ENCODE data around the gene UBR1.

GRCh38 chr15:42964476-42964875 lies 141.4 kb downstream of the UBR1 start:
- TF ChIP-seq CTCF (IDR thresholded peaks at IDR 0.05) (no peak), EP300 (IDR thresholded peaks at IDR 0.05; ENCODE audit: low read depth) (no peak), POLR2AphosphoS5 (IDR thresholded peaks at IDR 0.05) (no peak), POLR2A (IDR thresholded peaks at IDR 0.05) (no peak)

All from transverse colon (tissue), 4 donors.